ENCODE measurements around the gene P3H3. TPM values are rescaled to one million over a fixed set of nuclear protein-coding genes. Genes with fewer than 3 reads are reported as not detected.
A peak's percentile ranks its signal among the peaks of the same experiment; 100 is the strongest.

P3H3 gene
- total and polyA plus RNA-seq, 4 donors: 23.4 to 93.3 (median 54.9) TPM

DNA sequence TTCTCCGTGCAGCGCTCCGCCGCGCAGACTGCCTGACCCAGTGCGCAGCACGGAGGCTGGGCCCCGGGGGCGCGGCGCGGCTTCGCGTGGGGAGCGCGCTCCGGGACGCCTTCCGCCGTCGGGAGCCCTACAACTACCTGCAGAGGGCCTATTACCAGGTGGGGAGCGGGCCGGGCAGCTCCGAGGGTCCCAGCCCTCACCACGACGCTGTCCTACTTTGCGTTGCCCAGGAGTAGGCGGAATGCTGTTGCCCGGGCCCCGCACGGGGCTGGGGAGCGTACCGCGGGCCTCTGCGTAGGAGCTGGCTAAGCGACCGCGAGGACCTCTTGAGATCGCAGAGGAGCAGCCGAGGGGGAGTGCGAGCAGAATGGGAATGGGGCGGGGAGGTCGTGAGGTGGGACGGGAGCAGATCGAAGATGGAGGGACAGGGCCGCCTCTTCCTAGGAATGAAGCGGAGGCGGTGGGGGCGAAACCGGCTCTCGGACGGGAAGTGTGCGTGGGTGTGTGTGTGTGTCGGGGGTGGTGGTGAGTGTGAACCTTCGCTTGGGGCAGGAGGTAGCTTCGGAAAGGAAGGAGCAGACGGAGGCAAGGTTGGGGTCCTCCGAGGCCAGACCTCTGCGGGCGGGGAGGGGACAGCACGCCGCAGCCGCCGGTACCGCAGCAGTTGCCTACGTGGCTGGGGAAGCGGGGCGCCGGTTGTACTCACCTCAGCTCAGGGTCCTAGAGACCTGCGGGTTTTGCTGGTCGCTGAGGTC lies 751 bp downstream of the P3H3 start:
- peak; percentile 70 to 86 for DNase-seq
- WGBS, 2 donors: 0 to 1% methylated on average over 70 to 71 of the region's 71 CpGs
- intact Hi-C loops (cut with DNase I): loop anchor here (5.0 to 10.0 kb wide), 4 partner anchors 77 to 214 kb away; partner anchors contain the start of gene MLF2 (in 2 of the 2)
- no peaks in the 10 kb centered on the region for H3K9me3 ChIP-seq (ENCODE audit: control insufficient read depth, low read length)
- peaks cover 0 to 2% of the 10 kb centered on the region in 2 donors for H3K36me3 ChIP-seq (ENCODE audit: control insufficient read depth in 1 of 2, insufficient read depth in 2 of 2, low read length in 1 of 2)
- H3K4me3 ChIP-seq (ENCODE audit: low read length in 2 of 2): peak overlapping the region; percentile 90 to 92
- no peaks in the 10 kb centered on the region for H3K27me3 ChIP-seq (ENCODE audit: control insufficient read depth in 1 of 2, insufficient read depth in 2 of 2, low read length in 1 of 2)
- ATAC-seq (ENCODE audit: low FRiP score): peak; percentile 57
- H3K4me1 ChIP-seq (ENCODE audit: control insufficient read depth in 1 of 2, insufficient read depth in 2 of 2, low read length in 2 of 2): no peaks in the 10 kb centered on the region
- H3K27ac ChIP-seq (ENCODE audit: low read depth in 1 of 2, low read length in 2 of 2): peak overlapping the region; percentile 71 to 87

DNA sequence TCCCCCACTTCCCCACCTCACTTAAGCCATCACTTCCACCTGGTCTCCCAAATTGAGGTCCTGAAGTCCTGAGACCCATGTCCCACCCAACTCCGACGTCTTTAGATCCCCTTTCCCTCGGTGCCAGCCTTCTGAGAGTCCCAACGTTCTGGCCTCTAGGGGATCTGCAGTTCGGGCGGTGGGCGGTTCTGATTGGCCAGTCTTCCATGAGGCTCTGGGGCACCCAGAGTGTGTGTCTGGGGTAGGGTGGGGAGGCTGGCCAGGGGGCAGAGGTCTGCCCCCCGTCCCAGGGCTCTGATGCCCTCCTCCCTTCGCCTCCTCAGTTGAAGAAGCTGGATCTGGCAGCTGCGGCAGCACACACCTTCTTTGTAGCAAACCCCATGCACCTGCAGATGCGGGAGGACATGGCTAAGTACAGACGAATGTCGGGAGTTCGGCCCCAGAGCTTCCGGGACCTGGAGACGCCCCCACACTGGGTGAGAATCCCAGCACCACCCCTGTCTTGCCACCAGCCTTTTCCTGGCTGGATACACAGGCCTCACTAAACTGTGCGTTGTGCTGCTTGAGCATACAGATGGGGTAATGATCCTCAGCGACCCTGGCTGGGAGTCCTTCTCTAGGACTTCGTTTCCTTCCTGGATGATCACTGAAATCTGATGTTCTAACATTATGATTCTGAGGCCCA lies 1.5 kb downstream of the P3H3 start:
- Histone ChIP-seq H3K27me3 (ENCODE audit: control insufficient read depth in 1 of 2, insufficient read depth in 2 of 2, low read length in 1 of 2) (no peaks in the 10 kb centered on the region), H3K4me3 (ENCODE audit: low read length in 2 of 2) (peak overlapping the region; percentile 90 to 92), H3K36me3 (ENCODE audit: control insufficient read depth in 1 of 2, insufficient read depth in 2 of 2, low read length in 1 of 2) (peaks cover 0 to 2% of the 10 kb centered on the region in 2 donors), H3K27ac (ENCODE audit: low read depth in 1 of 2, low read length in 2 of 2) (peak overlapping the region in 1 of 2 donors; percentile 71), H3K9me3 (ENCODE audit: control insufficient read depth, low read length) (no peaks in the 10 kb centered on the region), H3K4me1 (ENCODE audit: control insufficient read depth in 1 of 2, insufficient read depth in 2 of 2, low read length in 2 of 2) (no peaks in the 10 kb centered on the region)
- WGBS, 2 donors: 13 to 17% methylated on average over 19 of the region's 19 CpGs
- intact Hi-C loops (cut with DNase I): loop anchor here (5.0 to 10.0 kb wide), 4 partner anchors 77 to 215 kb away; partner anchors contain the start of gene MLF2 (in 2 of the 2)
- ATAC-seq (ENCODE audit: low FRiP score) (no peak), DNase-seq (peak in 1 of 2 donors; percentile 53)

DNA sequence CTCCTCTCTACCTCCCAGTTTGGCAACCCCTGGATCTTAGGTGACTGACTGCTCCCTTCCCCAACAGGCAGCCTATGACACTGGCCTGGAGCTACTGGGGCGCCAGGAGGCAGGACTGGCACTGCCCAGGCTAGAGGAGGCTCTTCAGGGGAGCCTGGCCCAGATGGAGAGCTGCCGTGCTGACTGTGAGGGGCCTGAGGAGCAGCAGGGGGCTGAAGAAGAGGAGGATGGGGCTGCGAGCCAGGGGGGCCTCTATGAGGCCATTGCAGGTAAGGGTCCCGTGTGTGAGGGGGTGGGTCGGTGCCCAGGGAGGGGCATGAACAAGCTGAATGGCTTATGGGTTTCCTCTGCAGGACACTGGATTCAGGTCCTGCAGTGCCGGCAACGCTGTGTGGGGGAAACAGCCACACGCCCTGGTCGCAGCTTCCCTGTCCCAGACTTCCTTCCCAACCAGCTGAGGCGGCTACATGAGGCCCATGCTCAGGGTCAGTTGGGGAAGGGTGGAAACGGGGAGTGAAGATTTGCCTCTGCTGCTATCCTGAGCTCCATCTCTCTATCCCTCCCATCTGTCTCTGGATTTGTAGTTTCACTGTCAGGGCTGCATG lies 2.2 kb downstream of the P3H3 start:
- 83 to 84% methylated on average over 11 of the region's 11 CpGs for WGBS, 2 donors
- ATAC-seq (ENCODE audit: low FRiP score): no peak
- Histone ChIP-seq H3K9me3 (ENCODE audit: control insufficient read depth, low read length) (no peaks in the 10 kb centered on the region), H3K4me1 (ENCODE audit: control insufficient read depth in 1 of 2, insufficient read depth in 2 of 2, low read length in 2 of 2) (no peaks in the 10 kb centered on the region), H3K27me3 (ENCODE audit: control insufficient read depth in 1 of 2, insufficient read depth in 2 of 2, low read length in 1 of 2) (no peaks in the 10 kb centered on the region), H3K36me3 (ENCODE audit: control insufficient read depth in 1 of 2, insufficient read depth in 2 of 2, low read length in 1 of 2) (peaks cover 0 to 2% of the 10 kb centered on the region in 2 donors), H3K4me3 (ENCODE audit: low read length in 2 of 2) (no peak overlapping the region), H3K27ac (ENCODE audit: low read depth in 1 of 2, low read length in 2 of 2) (no peak overlapping the region)
- intact Hi-C loops (cut with DNase I): no loop called here
- peak; percentile 47 to 71 for DNase-seq

DNA sequence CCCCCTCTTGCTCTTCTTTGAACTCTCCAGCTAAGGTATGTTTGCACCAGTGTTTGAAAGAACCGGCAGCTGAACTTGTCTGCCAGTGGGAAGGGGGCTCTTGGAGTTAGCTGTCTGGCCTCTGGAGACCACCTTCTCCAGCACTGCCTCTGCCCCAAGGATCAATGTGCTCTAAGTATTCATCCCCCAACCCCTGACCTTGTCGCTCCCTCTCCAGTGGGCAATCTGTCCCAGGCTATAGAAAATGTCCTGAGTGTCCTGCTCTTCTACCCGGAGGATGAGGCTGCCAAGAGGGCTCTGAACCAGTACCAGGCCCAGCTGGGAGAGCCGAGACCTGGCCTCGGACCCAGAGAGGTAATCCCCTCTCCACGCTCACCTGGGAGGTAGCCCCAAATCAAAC lies 2.8 kb downstream of the P3H3 start:
- intact Hi-C loops (cut with DNase I): no loop called here
- ATAC-seq (ENCODE audit: low FRiP score) (no peak), DNase-seq (peak in 1 of 2 donors; percentile 38)
- no peaks in the 10 kb centered on the region for H3K4me1 ChIP-seq (ENCODE audit: control insufficient read depth in 1 of 2, insufficient read depth in 2 of 2, low read length in 2 of 2)
- H3K9me3 ChIP-seq (ENCODE audit: control insufficient read depth, low read length): no peaks in the 10 kb centered on the region
- WGBS, 2 donors: 80 to 84% methylated on average over 6 of the region's 6 CpGs
- H3K27me3 ChIP-seq (ENCODE audit: control insufficient read depth in 1 of 2, insufficient read depth in 2 of 2, low read length in 1 of 2): no peaks in the 10 kb centered on the region
- H3K36me3 ChIP-seq (ENCODE audit: control insufficient read depth in 1 of 2, insufficient read depth in 2 of 2, low read length in 1 of 2): peaks cover 0 to 2% of the 10 kb centered on the region in 2 donors
- H3K4me3 ChIP-seq (ENCODE audit: low read length in 2 of 2): no peak overlapping the region
- no peak overlapping the region for H3K27ac ChIP-seq (ENCODE audit: low read depth in 1 of 2, low read length in 2 of 2)

DNA sequence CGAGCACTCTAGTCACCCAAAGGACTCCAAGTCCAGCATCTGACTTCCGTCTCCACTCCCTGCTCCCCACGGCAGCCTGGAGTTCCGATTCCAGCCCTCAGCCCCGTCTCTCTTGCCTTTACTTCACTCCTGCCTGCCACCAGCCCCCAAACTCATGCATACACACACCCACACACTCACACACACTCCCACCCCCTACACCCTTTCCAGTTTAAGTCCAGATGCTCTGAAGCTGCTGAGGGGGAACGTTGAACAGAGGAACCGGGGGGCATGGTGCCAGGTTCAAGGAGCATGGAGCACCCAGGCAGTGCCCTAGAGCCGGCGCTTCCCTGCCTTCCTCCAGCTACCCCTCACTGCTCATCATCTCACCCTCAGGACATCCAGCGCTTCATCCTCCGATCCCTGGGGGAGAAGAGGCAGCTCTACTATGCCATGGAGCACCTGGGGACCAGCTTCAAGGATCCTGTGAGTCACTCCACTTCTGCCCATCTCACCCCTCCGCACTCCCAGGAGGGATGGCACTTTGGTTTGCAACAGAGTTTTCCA lies 3.3 kb downstream of the P3H3 start:
- Histone ChIP-seq H3K27me3 (ENCODE audit: control insufficient read depth in 1 of 2, insufficient read depth in 2 of 2, low read length in 1 of 2) (no peaks in the 10 kb centered on the region), H3K4me1 (ENCODE audit: control insufficient read depth in 1 of 2, insufficient read depth in 2 of 2, low read length in 2 of 2) (no peaks in the 10 kb centered on the region), H3K36me3 (ENCODE audit: control insufficient read depth in 1 of 2, insufficient read depth in 2 of 2, low read length in 1 of 2) (peaks cover 0 to 2% of the 10 kb centered on the region in 2 donors), H3K27ac (ENCODE audit: low read depth in 1 of 2, low read length in 2 of 2) (no peak overlapping the region), H3K9me3 (ENCODE audit: control insufficient read depth, low read length) (no peaks in the 10 kb centered on the region), H3K4me3 (ENCODE audit: low read length in 2 of 2) (no peak overlapping the region)
- 78 to 82% methylated on average over 12 of the region's 12 CpGs for WGBS, 2 donors
- DNase-seq (peak in 1 of 2 donors; percentile 41), ATAC-seq (ENCODE audit: low FRiP score) (no peak)
- intact Hi-C loops (cut with DNase I): no loop called here

DNA sequence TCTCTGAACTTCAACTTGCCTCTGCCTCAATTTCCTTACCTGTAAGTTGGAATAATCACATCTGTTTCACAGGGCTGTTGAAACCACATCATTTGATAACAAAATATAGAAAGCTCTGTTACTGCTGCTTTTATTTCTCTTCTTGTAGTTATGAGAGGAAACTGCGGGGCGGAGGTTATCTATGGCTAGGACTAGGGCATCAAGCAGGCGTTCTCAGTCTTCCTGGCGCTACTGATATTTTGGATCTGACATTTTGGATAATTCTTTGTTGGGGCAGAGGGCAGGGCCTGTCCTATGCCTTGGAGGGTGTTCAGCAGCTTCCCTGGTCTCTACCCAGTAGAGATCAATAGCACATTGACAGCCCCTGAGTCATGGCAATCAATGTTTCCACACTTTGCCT lies 3.9 kb downstream of the P3H3 start:
- Histone ChIP-seq H3K27me3 (ENCODE audit: control insufficient read depth in 1 of 2, insufficient read depth in 2 of 2, low read length in 1 of 2) (no peaks in the 10 kb centered on the region), H3K4me1 (ENCODE audit: control insufficient read depth in 1 of 2, insufficient read depth in 2 of 2, low read length in 2 of 2) (no peaks in the 10 kb centered on the region), H3K36me3 (ENCODE audit: control insufficient read depth in 1 of 2, insufficient read depth in 2 of 2, low read length in 1 of 2) (peaks cover 0 to 2% of the 10 kb centered on the region in 2 donors), H3K27ac (ENCODE audit: low read depth in 1 of 2, low read length in 2 of 2) (no peak overlapping the region), H3K9me3 (ENCODE audit: control insufficient read depth, low read length) (no peaks in the 10 kb centered on the region), H3K4me3 (ENCODE audit: low read length in 2 of 2) (no peak overlapping the region)
- DNase-seq: no peak
- WGBS, 2 donors: 90 to 92% methylated on average over 4 of the region's 4 CpGs
- ATAC-seq (ENCODE audit: low FRiP score): no peak
- intact Hi-C loops (cut with DNase I): no loop called here

DNA sequence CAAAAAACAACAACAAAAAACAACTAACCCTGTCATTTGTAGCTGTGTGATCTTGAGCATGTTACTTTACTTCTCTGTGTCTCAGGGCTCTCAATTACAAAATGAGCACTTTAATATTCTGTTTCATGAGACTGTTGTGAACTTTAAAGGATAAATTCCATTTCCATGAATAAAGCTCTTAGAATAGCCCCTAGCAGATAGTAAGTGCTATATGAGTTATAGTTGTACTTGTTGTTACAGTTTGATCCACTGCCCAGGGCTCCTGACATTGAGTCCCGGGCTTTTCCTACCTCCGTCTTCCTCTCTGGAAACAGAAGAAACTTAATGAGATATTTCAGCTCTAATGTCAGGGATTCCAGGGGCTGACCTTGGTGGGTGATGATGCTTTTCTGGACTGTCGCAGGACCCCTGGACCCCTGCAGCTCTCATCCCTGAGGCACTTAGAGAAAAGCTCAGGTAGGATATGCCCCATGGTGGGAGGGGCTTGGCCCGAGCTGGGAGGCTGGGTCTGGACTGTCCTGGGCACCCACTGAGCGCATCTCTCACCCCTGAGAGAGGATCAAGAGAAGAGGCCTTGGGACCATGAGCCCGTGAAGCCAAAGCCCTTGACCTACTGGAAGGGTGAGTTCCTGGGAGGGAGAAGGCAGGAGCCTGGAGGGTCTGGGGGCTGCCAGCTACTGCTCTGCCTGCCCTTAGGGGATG lies 5.1 kb downstream of the P3H3 start:
- WGBS, 2 donors: 56 to 58% methylated on average over 6 of the region's 6 CpGs
- Histone ChIP-seq H3K4me1 (ENCODE audit: control insufficient read depth in 1 of 2, insufficient read depth in 2 of 2, low read length in 2 of 2) (no peaks in the 10 kb centered on the region), H3K27ac (ENCODE audit: low read depth in 1 of 2, low read length in 2 of 2) (no peak overlapping the region), H3K27me3 (ENCODE audit: control insufficient read depth in 1 of 2, insufficient read depth in 2 of 2, low read length in 1 of 2) (no peaks in the 10 kb centered on the region), H3K9me3 (ENCODE audit: control insufficient read depth, low read length) (no peaks in the 10 kb centered on the region), H3K36me3 (ENCODE audit: control insufficient read depth in 1 of 2, insufficient read depth in 2 of 2, low read length in 1 of 2) (peaks cover 0 to 2% of the 10 kb centered on the region in 2 donors), H3K4me3 (ENCODE audit: low read length in 2 of 2) (no peak overlapping the region)
- intact Hi-C loops (cut with DNase I): no loop called here
- DNase-seq (peak in 1 of 2 donors; percentile 41), ATAC-seq (ENCODE audit: low FRiP score) (no peak)

DNA sequence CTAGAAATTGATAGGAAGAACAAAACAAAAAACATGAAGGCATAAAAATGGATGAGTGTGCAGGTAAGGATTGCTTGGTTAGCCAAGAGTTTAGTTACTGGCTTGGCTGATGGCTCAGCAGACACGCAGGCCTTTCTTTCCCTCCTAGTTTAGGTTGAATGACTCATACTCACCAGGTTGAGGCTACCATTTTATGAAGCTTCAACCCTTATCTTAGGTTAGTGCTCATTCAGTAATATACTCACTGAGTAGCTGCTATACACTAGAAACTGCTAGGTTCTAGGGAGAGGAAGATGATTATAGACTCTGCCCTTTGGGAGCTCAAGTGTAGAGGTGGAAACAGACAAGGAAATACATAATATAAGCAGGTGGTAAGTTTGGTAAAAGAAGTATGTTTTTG lies 6.0 kb downstream of the P3H3 start:
- Histone ChIP-seq H3K27ac (ENCODE audit: low read depth in 1 of 2, low read length in 2 of 2) (no peak overlapping the region), H3K9me3 (ENCODE audit: control insufficient read depth, low read length) (no peaks in the 10 kb centered on the region), H3K27me3 (ENCODE audit: control insufficient read depth in 1 of 2, insufficient read depth in 2 of 2, low read length in 1 of 2) (no peaks in the 10 kb centered on the region), H3K4me3 (ENCODE audit: low read length in 2 of 2) (no peak overlapping the region), H3K36me3 (ENCODE audit: control insufficient read depth in 1 of 2, insufficient read depth in 2 of 2, low read length in 1 of 2) (peaks cover 0 to 5% of the 10 kb centered on the region in 2 donors), H3K4me1 (ENCODE audit: control insufficient read depth in 1 of 2, insufficient read depth in 2 of 2, low read length in 2 of 2) (no peaks in the 10 kb centered on the region)
- DNase-seq (no peak), ATAC-seq (ENCODE audit: low FRiP score) (no peak)
- WGBS, 2 donors: 70 to 82% methylated on average over 1 of the region's 1 CpG
- intact Hi-C loops (cut with DNase I): no loop called here

Measured in aorta (tissue), 5 donors.